Posterior cingulate gyrus (tissue), 11 donors: ENCODE results near the gene ASB13.
"Not testable (repeated sequence)": the region's sequence is repeated elsewhere in the genome, so short reads cannot be mapped to it uniquely, and the experiment has no call there.

Experiments
- DNase-seq, 10 donors: peaks; one replicate each; pipeline versions ENCODE4 v3.0.0 to v3.0.0-alpha.2; 2020 to 2021; ENCODE audit warnings: mixed read lengths in 3 of 10
- intact Hi-C: fragments of 100-400 bp; cut with DNase I; formaldehyde crosslinking; loops from one replicate; pipeline ENCODE4 v1.15.1; 2023

ASB13 gene

DNA sequence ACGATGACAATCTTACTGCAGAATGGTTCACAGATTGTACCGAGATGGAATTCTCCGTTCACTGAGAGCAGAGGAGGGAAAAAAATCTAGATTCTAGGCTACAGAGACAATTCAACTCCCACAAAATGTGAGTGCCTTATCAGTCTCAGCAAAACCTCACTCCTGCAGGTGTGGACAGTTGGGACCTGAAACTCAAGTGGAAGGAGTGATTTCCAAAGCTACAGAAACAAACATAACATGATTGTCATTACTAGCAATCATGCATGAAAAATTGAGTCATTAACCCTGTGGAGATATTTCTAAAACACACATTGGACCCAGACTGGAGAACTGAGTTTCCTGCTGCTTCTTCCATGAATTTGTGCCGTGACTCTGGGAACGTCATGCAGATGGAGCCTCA, 71.3 kb downstream of the ASB13 start:
- intact Hi-C loops = no loop called here
- peak in 1 of 10 donors; percentile 5 for DNase-seq

DNA sequence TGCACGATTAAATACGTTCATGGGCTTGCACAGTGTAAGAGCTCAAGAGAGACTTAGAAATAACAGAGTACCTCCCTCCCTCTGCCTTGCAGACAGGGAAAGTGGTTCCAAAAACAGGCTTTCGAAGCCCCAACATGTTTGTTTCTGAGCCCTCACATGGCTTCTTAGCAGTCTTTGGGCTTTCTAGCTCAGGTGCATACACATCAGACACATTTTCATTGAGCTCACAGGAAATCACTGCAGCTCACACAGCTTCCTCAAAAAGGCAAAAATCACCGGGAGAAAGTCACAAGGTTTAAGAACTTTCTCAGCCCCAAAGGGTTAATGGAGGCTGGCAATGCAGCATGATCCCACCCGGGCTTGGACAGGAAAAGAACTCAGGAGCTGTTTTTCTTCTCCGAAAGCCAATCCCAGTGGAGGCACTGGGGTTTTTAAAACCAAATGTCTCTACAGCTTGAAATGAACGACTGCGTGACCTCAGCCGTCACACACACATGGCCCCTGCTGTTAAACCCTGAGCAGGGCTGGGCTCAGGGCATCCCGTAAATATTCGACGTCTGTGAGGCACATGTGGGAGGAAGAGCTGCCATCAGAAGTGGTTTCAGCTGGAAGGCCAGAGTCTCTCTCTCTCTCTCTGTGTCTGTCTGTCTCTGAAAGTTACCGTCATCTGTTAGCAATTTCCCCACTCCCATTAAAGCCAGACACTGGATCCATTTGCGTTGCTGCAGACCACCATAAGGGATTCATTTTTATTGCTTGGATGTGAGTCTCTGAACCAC, 71.9 kb downstream of the ASB13 start:
- intact Hi-C loops = no loop called here
- peak in 2 of 10 donors; percentile 17 to 24 for DNase-seq

- DNase-seq, intact Hi-C loops: not testable (repeated sequence)
Observed at GRCh38 chr10:5593347-5593746, 73.0 kb downstream of the ASB13 start.

DNA sequence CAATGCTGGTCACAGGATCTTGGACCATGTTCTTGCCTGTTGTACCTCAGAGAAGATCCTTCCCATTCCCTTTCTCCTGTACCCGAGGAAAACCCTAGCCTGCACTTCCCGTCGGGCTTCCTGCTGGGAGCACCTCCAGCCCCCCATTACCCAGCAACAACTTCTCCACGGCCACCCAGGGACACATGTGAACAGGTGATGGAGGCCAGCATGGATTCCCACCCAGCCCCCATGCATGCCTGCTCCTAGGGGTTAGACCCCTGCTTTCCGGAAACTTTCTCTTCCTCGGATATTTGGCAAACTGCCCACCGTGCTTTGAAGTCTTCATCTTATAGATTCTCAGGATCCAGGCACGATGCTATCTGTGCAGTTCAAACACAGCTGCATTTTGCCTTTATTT, 74.3 kb downstream of the ASB13 start:
- intact Hi-C loops = no loop called here
- peak in 2 of 10 donors; percentile 39 to 44 for DNase-seq

DNA sequence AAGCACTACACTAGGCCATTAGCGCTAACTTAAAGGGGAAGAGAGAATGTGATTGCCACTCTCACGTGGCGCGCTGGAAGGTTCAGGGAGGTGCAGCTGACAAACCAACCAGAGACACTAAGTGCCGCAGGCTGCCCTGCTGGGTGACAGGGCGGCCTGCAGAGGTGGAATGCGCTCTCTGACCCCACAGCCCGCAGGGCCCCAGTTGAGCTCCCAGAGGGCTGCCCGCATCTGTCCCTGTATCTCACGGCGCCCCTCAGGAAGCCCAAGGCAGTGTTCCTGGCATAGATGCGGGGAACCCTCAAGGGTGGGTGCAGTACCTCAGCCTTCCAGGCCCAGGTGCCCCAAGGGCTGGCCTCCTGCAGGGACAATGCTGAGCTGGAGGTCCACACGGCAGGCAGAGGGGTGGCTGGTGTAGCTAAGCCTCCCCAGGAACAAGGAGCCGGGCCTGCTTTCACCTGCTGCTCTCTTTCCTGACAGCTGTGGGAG, 75.0 kb downstream of the ASB13 start:
- intact Hi-C loops = no loop called here
- DNase-seq = peak in 2 of 10 donors; percentile 67 to 70

DNA sequence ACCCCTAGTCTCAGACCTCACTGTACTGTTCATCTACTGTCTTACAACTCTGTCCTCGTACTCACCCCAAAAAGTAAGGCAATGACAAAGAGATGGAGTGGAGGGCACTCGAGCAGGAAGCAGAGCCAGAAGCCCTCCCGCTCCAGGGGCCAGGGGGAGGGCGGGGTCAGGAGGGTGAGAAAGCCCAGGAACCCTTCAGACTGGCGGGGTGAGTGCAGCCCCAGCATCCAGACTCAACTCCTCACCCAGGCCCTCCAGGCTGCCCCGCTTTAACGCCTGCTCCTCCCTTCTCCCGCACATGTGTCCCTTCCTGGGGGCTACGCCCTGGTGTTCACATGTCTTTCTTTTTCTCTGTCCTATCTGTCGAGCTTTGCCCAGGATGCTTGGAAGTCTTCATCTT, 75.6 kb downstream of the ASB13 start:
- peak in 2 of 10 donors; percentile 39 to 49 for DNase-seq
- intact Hi-C loops = no loop called here

DNA sequence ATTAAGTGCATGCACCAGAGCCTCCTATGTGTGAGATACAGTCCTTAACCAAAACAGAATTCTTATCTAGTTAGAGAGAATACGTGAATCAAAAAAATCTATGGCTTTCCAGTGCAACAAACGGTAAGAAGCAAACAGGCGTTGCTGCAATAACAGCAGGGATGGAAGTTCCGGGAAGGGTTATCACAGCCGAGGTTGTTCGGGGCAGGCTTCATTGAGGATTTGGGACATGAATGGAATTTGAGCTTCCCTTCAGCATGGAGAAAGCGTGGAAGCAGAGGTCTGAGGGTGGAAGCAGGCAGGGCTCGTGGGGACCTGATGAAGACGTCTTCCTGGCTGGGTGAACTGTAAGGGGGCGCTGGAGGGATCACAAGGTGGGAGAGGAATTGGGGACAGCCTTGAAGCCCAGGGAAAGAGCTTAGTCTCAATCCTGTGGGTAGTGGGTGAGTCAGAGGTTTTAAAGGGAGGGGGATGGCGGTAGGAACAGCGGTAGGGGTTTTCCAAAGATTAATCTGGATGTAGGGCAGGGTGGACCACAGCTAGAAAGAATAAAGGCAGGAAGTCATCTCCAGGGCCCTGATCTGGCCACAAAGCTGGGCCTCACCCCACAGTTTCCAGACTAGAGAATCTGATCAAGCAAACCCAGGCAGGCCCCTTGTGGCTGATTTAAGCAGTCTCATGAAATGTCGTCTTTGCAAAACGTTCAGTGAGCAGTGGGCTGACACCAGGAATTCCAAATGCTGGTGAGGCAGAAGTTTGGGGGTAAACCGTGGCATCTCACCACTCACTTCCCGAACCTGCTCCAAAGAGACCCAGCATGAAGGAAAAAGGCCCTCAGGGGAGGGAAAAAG, 76.5 kb downstream of the ASB13 start:
- peak in 2 of 10 donors; percentile 9 to 28 for DNase-seq
- intact Hi-C loops = no loop called here

DNA sequence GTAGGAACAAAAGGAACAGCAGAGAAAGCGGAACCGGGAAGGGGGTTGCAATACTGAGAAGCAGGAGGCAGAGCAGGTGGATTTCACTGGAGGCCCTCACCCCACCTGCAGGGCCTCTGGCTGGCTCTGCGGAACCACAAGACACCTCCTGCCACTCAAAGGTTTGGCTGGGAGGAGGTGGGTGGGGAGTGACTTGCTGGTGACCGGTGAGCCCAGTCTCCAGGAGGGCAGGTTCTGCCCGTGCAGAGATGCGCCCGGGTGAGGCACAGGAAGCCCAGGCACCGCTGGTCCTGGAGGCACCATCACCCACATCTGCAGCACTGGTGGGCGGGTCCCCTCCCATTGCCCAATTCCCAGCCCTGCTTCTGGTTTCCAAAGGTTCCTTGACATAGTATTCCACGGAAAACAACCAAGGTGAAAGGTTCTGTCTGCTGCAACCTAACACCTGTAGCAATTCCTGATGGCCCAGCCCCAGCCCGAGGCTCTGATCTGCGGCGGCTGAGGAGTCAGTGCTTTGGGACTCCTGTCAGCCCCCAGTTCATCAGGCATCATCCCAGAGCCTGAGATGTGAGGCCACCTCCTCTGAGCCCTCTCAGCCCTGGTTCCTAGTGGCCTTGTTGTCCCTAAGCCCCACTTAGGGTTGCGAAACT, 77.3 kb downstream of the ASB13 start:
- intact Hi-C loops = no loop called here

More for the DNA sequence above, 77.3 kb downstream of the ASB13 start:
- DNase-seq = peak in 2 of 10 donors; percentile 72 to 80
